H1 (cell line): ENCODE measurements around the gene AHI1. TPM values are rescaled to one million over a fixed set of nuclear protein-coding genes. Genes with fewer than 3 reads are reported as not detected.

Source experiments
- CTCF ChIA-PET: fragments of 300-600 bp; sonication (Branson Sonifier 250); formaldehyde crosslinking; loops from one replicate; lab custom pipeline; 2021; ENCODE audit not compliant: partially characterized antibody; lab: Charles Lee
- POLR2A ChIA-PET: fragments of 300-600 bp; sonication (Branson Sonifier 250); formaldehyde crosslinking; loops from one replicate; lab custom pipeline; 2021; ENCODE audit warnings: inconsistent platforms; ENCODE audit not compliant: partially characterized antibody; lab: Charles Lee
- DNase-seq, 2 experiments: peaks; one replicate each; pipeline versions ENCODE4 v3.0.0 to v3.0.0-alpha.2; 2010 to 2022; ENCODE audit warnings: low spot score in 2 of 2, low read depth in 1 of 2, mixed read lengths in 1 of 2
- FAIRE-seq: peaks from 2 replicates; lab custom pipeline; 2011; peaks lifted over from hg19 to GRCh38; lab: Jason Lieb, UNC
- H2AFZ ChIP-seq: 2 replicates; pipeline ENCODE4 v1.8.1; 2012; ENCODE audit warnings: low read length, inconsistent platforms
- H2AK5ac ChIP-seq: 2 replicates; pipeline ENCODE4 v1.6.1; 2013; ENCODE audit warnings: low read depth, low read length
- H2BK120ac ChIP-seq: replicated peaks from 2 replicates; pipeline ENCODE3; 2013; ENCODE audit warnings: low read depth, low read length, inconsistent platforms
- H2BK12ac ChIP-seq: 2 replicates; pipeline ENCODE4 v1.6.1; 2013; ENCODE audit warnings: low read depth, low read length
- H2BK15ac ChIP-seq: 2 replicates; pipeline ENCODE4 v1.6.1; 2013; ENCODE audit warnings: low read length
- H2BK20ac ChIP-seq: 2 replicates; pipeline ENCODE4 v1.6.1; 2013; ENCODE audit warnings: low read length
- H2BK5ac ChIP-seq: 2 replicates; pipeline ENCODE4 v1.6.1; 2013; ENCODE audit warnings: low read depth, low read length
- H3K14ac ChIP-seq: 2 replicates; pipeline ENCODE4 v1.6.1; 2013; ENCODE audit warnings: inconsistent platforms; ENCODE audit not compliant: insufficient read length
- H3K18ac ChIP-seq: 2 replicates; pipeline ENCODE4 v1.6.1; 2013; ENCODE audit warnings: low read length; ENCODE audit errors: extremely low read depth
- H3K23ac ChIP-seq: 2 replicates; pipeline ENCODE4 v1.6.1; 2013; ENCODE audit warnings: inconsistent platforms; ENCODE audit not compliant: insufficient read length
- H3K23me2 ChIP-seq: 2 replicates; pipeline ENCODE4 v1.6.1; 2013; ENCODE audit warnings: low read depth, low read length
- H3K27ac ChIP-seq: 2 replicates; pipeline ENCODE4 v1.6.1; 2011; ENCODE audit warnings: low read depth, low read length, inconsistent platforms
- H3K27me3 ChIP-seq, 4 experiments: replicated peaks in 1 of 4; 1 replicate in 1 of 4; 2 replicates in 3 of 4; pipeline versions ENCODE4 v1.6.1 to v1.8.1; 2011 to 2013; ENCODE audit warnings: low read length in 3 of 4, mild to moderate bottlenecking in 3 of 4, inconsistent platforms in 2 of 4, mixed read lengths in 2 of 4, moderate library complexity in 1 of 4; ENCODE audit not compliant: control insufficient read depth in 3 of 4, insufficient read depth in 3 of 4; ENCODE audit errors: extremely low read depth in 1 of 4
- H3K36me3 ChIP-seq, 4 experiments: 2 replicates each; pipeline versions ENCODE4 v1.6.1 to v1.8.1; 2011 to 2013; ENCODE audit warnings: mild to moderate bottlenecking in 4 of 4, low read length in 3 of 4, moderate library complexity in 2 of 4, control low read depth in 1 of 4, inconsistent platforms in 1 of 4; ENCODE audit not compliant: insufficient read depth in 4 of 4, control insufficient read depth in 2 of 4
- H3K4ac ChIP-seq: replicated peaks from 2 replicates; pipeline ENCODE3; 2013; ENCODE audit warnings: low read length, low read depth, mixed read lengths, inconsistent platforms; ENCODE audit not compliant: insufficient read length
- H3K4me1 ChIP-seq, 4 experiments: replicated peaks in 1 of 4; 1 replicate in 1 of 4; 2 replicates in 3 of 4; pipeline versions ENCODE4 v1.6.1 to v1.8.1; 2011 to 2013; ENCODE audit warnings: low read length in 3 of 4, inconsistent platforms in 2 of 4, mixed read lengths in 1 of 4; ENCODE audit not compliant: insufficient read depth in 4 of 4, control insufficient read depth in 3 of 4
- H3K4me2 ChIP-seq, 2 experiments: 2 replicates each; pipeline versions ENCODE4 v1.6.1 to v1.8.1; 2011 to 2013; ENCODE audit warnings: low read depth in 2 of 2, low read length in 2 of 2, control low read depth in 1 of 2, inconsistent platforms in 1 of 2, mild to moderate bottlenecking in 1 of 2; ENCODE audit not compliant: insufficient read depth in 1 of 2
- H3K4me3 ChIP-seq, 4 experiments: fragments of 200-600, 300-600 bp in 1 of 4; sonication (generic), shearing (Covaris generic), sonication (Bioruptor Twin) in 1 of 4; 2 replicates each; pipeline versions ENCODE4 v1.5.1 to v1.8.1; 2011 to 2016; ENCODE audit warnings: low read length in 4 of 4, low read depth in 3 of 4, control low read depth in 2 of 4, inconsistent platforms in 2 of 4, mild to moderate bottlenecking in 2 of 4, mixed read lengths in 1 of 4, moderate library complexity in 1 of 4; ENCODE audit not compliant: insufficient read depth in 2 of 4; ENCODE audit errors: extremely low read depth in 1 of 4
- H3K56ac ChIP-seq: replicated peaks from 2 replicates; pipeline ENCODE3; 2013; ENCODE audit warnings: low read depth, mild to moderate bottlenecking, mixed read lengths, low read length, inconsistent platforms; ENCODE audit not compliant: insufficient read length
- H3K79me1 ChIP-seq: 2 replicates; pipeline ENCODE4 v1.6.1; 2013; ENCODE audit warnings: low read depth, low read length, control low read depth
- H3K79me2 ChIP-seq, 2 experiments: 2 replicates each; pipeline versions ENCODE4 v1.6.1 to v1.8.1; 2012 to 2013; ENCODE audit warnings: low read length in 2 of 2, mild to moderate bottlenecking in 2 of 2, inconsistent platforms in 1 of 2; ENCODE audit not compliant: insufficient read depth in 2 of 2, control insufficient read depth in 1 of 2
- H3K9ac ChIP-seq, 4 experiments: replicated peaks in 1 of 4; 1 replicate in 1 of 4; 2 replicates in 3 of 4; pipeline versions ENCODE4 v1.6.1 to v1.8.1; 2011 to 2013; ENCODE audit warnings: low read depth in 3 of 4, low read length in 3 of 4, control low read depth in 2 of 4, mild to moderate bottlenecking in 2 of 4, moderate library complexity in 2 of 4, inconsistent platforms in 1 of 4; ENCODE audit errors: extremely low read depth in 1 of 4
- H3K9me3 ChIP-seq, 2 experiments: 2 replicates each; pipeline versions ENCODE4 v1.6.1 to v1.8.1; 2012 to 2013; ENCODE audit warnings: mild to moderate bottlenecking in 2 of 2, moderate library complexity in 2 of 2, control low read depth in 1 of 2, inconsistent platforms in 1 of 2, low read depth in 1 of 2, low read length in 1 of 2, mixed read lengths in 1 of 2; ENCODE audit not compliant: insufficient read depth in 2 of 2
- H4K20me1 ChIP-seq, 2 experiments: replicated peaks in 1 of 2; 2 replicates each; pipeline versions ENCODE3 to v1.8.1; 2011 to 2013; ENCODE audit warnings: inconsistent platforms in 2 of 2, low read length in 2 of 2, mild to moderate bottlenecking in 1 of 2; ENCODE audit not compliant: insufficient read depth in 2 of 2, control insufficient read depth in 1 of 2
- H4K5ac ChIP-seq: 2 replicates; pipeline ENCODE4 v1.6.1; 2013; ENCODE audit warnings: low read length, low read depth, mixed read lengths, inconsistent platforms; ENCODE audit not compliant: insufficient read length
- H4K8ac ChIP-seq: 2 replicates; pipeline ENCODE4 v1.8.0; 2013; ENCODE audit warnings: mild to moderate bottlenecking, moderate library complexity, low read length, inconsistent platforms; ENCODE audit not compliant: insufficient read depth; ENCODE audit errors: extremely low read depth
- H4K91ac ChIP-seq: replicated peaks from 2 replicates; pipeline ENCODE3; 2013; ENCODE audit warnings: low read length, mixed read lengths, inconsistent platforms; ENCODE audit not compliant: insufficient read length
- BACH1 ChIP-seq: IDR thresholded peaks from 2 replicates; pipeline ENCODE4 v1.6.1; 2012; ENCODE audit warnings: low read length, improper control_type of control experiment
- CBX5 ChIP-seq: fragments of 300-800, 300-1000 bp; sonication (generic); IDR thresholded peaks from 2 replicates; pipeline ENCODE4 v1.7.1; 2016; ENCODE audit warnings: antibody characterized with exemption, low read length, low read depth
- CBX8 ChIP-seq: fragments of 300-800, 300-1000 bp; sonication (generic); IDR thresholded peaks from 2 replicates; pipeline ENCODE4 v1.7.1; 2016; ENCODE audit warnings: low read depth, low read length, borderline replicate concordance
- EGR1 ChIP-seq: IDR thresholded peaks from 2 replicates; pipeline ENCODE4 v1.6.1; 2011; ENCODE audit warnings: low read depth, low read length, borderline replicate concordance
- FOSL1 ChIP-seq: IDR thresholded peaks from 2 replicates; pipeline ENCODE4 v1.6.1; 2011; ENCODE audit warnings: mild to moderate bottlenecking, low read depth, low read length, moderate library complexity; ENCODE audit not compliant: insufficient read depth
- GTF2F1 ChIP-seq: IDR thresholded peaks from 2 replicates; pipeline ENCODE4 v1.6.1; 2012; ENCODE audit warnings: low read depth, low read length, improper control_type of control experiment, borderline replicate concordance
- KDM5A ChIP-seq: fragments of 200-600 bp; IDR thresholded peaks from 2 replicates; pipeline ENCODE4 v1.7.1; 2012; ENCODE audit warnings: mild to moderate bottlenecking, low read length, inconsistent platforms, mixed read lengths
- POU5F1 ChIP-seq: IDR thresholded peaks from 2 replicates; pipeline ENCODE4 v1.6.1; 2011; ENCODE audit warnings: low read depth, mild to moderate bottlenecking, low read length, moderate library complexity
- SIX5 ChIP-seq: IDR thresholded peaks from 2 replicates; pipeline ENCODE4 v1.6.1; 2011; ENCODE audit warnings: mild to moderate bottlenecking, low read depth, low read length
- SP2 ChIP-seq: IDR thresholded peaks from 2 replicates; pipeline ENCODE4 v1.6.1; 2012; ENCODE audit warnings: mild to moderate bottlenecking, low read length, inconsistent platforms
- TCF12 ChIP-seq: IDR thresholded peaks from 2 replicates; pipeline ENCODE4 v1.6.1; 2011; ENCODE audit warnings: low read depth, mild to moderate bottlenecking, low read length
- YY1 ChIP-seq: IDR thresholded peaks from 2 replicates; pipeline ENCODE4 v1.6.1; 2011; ENCODE audit warnings: low read depth, mild to moderate bottlenecking, low read length
- WGBS, 2 experiments: shearing (Covaris generic) in 1 of 2; methylation state at CpG; one replicate each; pipeline versions ENCODE4 v1.1.6 to v1.1.7; 2013 to 2015; ENCODE audit warnings: low lambda C conversion rate in 2 of 2, mixed read lengths in 2 of 2, inconsistent platforms in 1 of 2, low coverage in 1 of 2, missing lambda C conversion rate in 1 of 2; ENCODE audit not compliant: insufficient replicate concordance in 2 of 2, insufficient coverage in 1 of 2, insufficient read length in 1 of 2; ENCODE audit errors: extremely low coverage in 1 of 2, missing lambda C conversion rate in 1 of 2; 5-methylcytosine and 5-hydroxymethylcytosine counted together
- polyA plus RNA-seq, 7 experiments: library from polyadenylated mRNA; depleted of rRNA in 3 of 7; stranded (reverse) in 5 of 7; unstranded in 2 of 7; fragments of >200 nt in 5 of 7; fragments of 200-250 nt in 2 of 7; gene quantifications; 1 replicate in 5 of 7; 2 replicates in 1 of 7; 4 replicates in 1 of 7; pipeline versions ENCODE4 v1.2.1 to v1.2.3, GENCODE V29; 2011 to 2013; ENCODE audit warnings: missing spikeins in 2 of 7, mixed read lengths in 2 of 7
- total RNA-seq: library from RNA; stranded (reverse); fragmentation: NEBNext Ultra II Directional; extraction: Animal tissue kit (Norgen Biotek cat#: 25700); gene quantifications from 2 replicates; pipeline ENCODE4 v1.2.1, GENCODE V29; 2021

The AHI1 gene
- total and polyA plus RNA-seq, 2 of the 8 experiments (the other 6 are each of a cell fraction or from before 2014, with no cell fraction given) = 4.2 to 19.6 TPM

- Histone ChIP-seq H3K79me1 (no peaks in the 10 kb centered on the region), H3K18ac (no peak overlapping the region), H2AK5ac (no peak overlapping the region), H3K4ac (no peak overlapping the region), H2BK120ac (no peak overlapping the region), H3K27ac (no peak overlapping the region), H2BK12ac (no peak overlapping the region), H4K5ac (no peak overlapping the region), H3K23me2 (no peaks in the 10 kb centered on the region), H3K79me2 (no peaks in the 10 kb centered on the region), H3K27me3 (no peaks in the 10 kb centered on the region), H3K9me3 (no peaks in the 10 kb centered on the region), H3K4me1 (no peaks in the 10 kb centered on the region), H4K8ac (no peak overlapping the region), H2BK5ac (no peak overlapping the region), H2AFZ (no peak overlapping the region), H2BK15ac (no peak overlapping the region), H3K4me3 (no peak overlapping the region), H3K23ac (no peak overlapping the region), H2BK20ac (no peak overlapping the region), H3K4me2 (no peak overlapping the region), H3K56ac (no peak overlapping the region), H3K36me3 (no peaks in the 10 kb centered on the region), H3K9ac (no peak overlapping the region), H4K20me1 (no peaks in the 10 kb centered on the region), H4K91ac (no peak overlapping the region), H3K14ac (no peak overlapping the region)
- POLR2A ChIA-PET = interaction anchor here (0.9 kb wide), 1 partner anchor 83 kb away, joined by 3 read pairs; no protein-coding TSS in a partner anchor
- FAIRE-seq (no peak), DNase-seq (no peak)
- 100% methylated on average over 1 of the region's 1 CpG; no CpG with 5 or more reads in 1 of the 2 experiments for WGBS, 2 experiments
- CTCF ChIA-PET = no interaction called here
- TF ChIP-seq POU5F1 = no peak
- TF ChIP-seq CBX5 = no peak
- no peak for TF ChIP-seq SP2
- no peak for TF ChIP-seq CBX8
- TF ChIP-seq GTF2F1 = no peak
- TF ChIP-seq EGR1 = no peak
- no peak for TF ChIP-seq KDM5A
- TF ChIP-seq BACH1 = no peak
- no peak for TF ChIP-seq YY1
- no peak for TF ChIP-seq SIX5
- no peak for TF ChIP-seq TCF12
- no peak for TF ChIP-seq FOSL1
These were observed 145.9 kb downstream of the AHI1 start for GRCh38 chr6:135351635-135352034.
